Osteocyte (in vitro differentiated cells): Measurements from ENCODE around the gene FAM114A1. TPM values are rescaled to one million over a fixed set of nuclear protein-coding genes. Genes with fewer than 3 reads are reported as not detected.

Experiments
- DNase-seq: peaks from one replicate; pipeline ENCODE4 v3.0.0; 2021; ENCODE audit warnings: mixed read lengths; ENCODE audit not compliant: unreplicated experiment; ENCODE audit errors: extremely low spot score
- H3K27ac Mint-ChIP-seq: one replicate; pipeline ENCODE4 v1.8.0; 2021; ENCODE audit warnings: mild to moderate bottlenecking, mixed read lengths; ENCODE audit not compliant: unreplicated experiment
- H3K27me3 Mint-ChIP-seq: one replicate; pipeline ENCODE4 v1.8.0; 2021; ENCODE audit warnings: mixed read lengths; ENCODE audit not compliant: unreplicated experiment
- H3K36me3 Mint-ChIP-seq: one replicate; pipeline ENCODE4 v1.8.0; 2021; ENCODE audit warnings: mixed read lengths; ENCODE audit not compliant: unreplicated experiment
- H3K4me1 Mint-ChIP-seq: one replicate; pipeline ENCODE4 v1.8.0; 2021; ENCODE audit warnings: mixed read lengths; ENCODE audit not compliant: unreplicated experiment
- H3K4me3 Mint-ChIP-seq: one replicate; pipeline ENCODE4 v1.8.0; 2021; ENCODE audit warnings: mild to moderate bottlenecking, moderate library complexity, mixed read lengths; ENCODE audit not compliant: unreplicated experiment
- H3K9me3 Mint-ChIP-seq: one replicate; pipeline ENCODE4 v1.8.0; 2021; ENCODE audit warnings: mixed read lengths; ENCODE audit not compliant: unreplicated experiment
- CTCF ChIP-seq: fragments of 200-600 bp; sonication (generic); IDR thresholded peaks from 2 replicates; pipeline ENCODE4 v1.5.0; 2021; ENCODE audit warnings: antibody characterized with exemption, mild to moderate bottlenecking, moderate library complexity
- total RNA-seq: library from RNA; stranded (reverse); gene quantifications from 2 replicates; pipeline ENCODE4 v1.2.1, GENCODE V29; 2021

FAM114A1 gene
- total RNA-seq, 1 donor from 2014 or later: 139 TPM

DNA sequence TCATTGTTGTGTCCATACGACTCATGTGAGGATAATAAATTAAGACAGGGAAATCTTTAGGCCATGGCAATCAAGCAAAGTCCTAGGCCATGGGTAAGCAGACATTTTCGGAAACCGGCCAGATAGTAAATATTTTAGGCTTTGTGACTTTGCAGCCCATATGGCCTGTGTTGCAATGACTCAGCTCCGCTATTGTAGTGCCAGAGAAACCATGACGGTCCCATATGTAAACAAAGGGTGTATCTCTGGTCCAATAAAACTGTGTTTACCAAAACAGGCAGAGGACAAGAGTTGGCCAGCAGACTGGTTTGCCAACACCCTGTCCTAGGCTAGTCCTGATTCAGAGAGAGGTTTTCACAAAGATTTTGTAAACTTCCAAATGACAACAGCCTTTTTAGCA lies 5.0 kb downstream of the FAM114A1 start:
- H3K9me3 Mint-ChIP-seq: peaks cover 9% of the 10 kb centered on the region
- no peak for TF ChIP-seq CTCF
- no peaks in the 10 kb centered on the region for H3K27me3 Mint-ChIP-seq
- H3K27ac Mint-ChIP-seq: peak overlapping the region; percentile 65
- H3K4me1 Mint-ChIP-seq: peaks cover 43% of the 10 kb centered on the region
- H3K36me3 Mint-ChIP-seq: peaks cover 31% of the 10 kb centered on the region
- DNase-seq: no peak
- H3K4me3 Mint-ChIP-seq: no peak overlapping the region

- Mint-ChIP-seq H3K27ac (peak overlapping the region; percentile 65), H3K4me3 (no peak overlapping the region), H3K4me1 (peaks cover 40% of the 10 kb centered on the region), H3K9me3 (peaks cover 9% of the 10 kb centered on the region), H3K27me3 (no peaks in the 10 kb centered on the region), H3K36me3 (peaks cover 37% of the 10 kb centered on the region)
- TF ChIP-seq CTCF: peak; percentile 22
- DNase-seq: no peak
Measured at GRCh38 chr4:38873290-38873944, 5.8 kb downstream of the FAM114A1 start.

DNA sequence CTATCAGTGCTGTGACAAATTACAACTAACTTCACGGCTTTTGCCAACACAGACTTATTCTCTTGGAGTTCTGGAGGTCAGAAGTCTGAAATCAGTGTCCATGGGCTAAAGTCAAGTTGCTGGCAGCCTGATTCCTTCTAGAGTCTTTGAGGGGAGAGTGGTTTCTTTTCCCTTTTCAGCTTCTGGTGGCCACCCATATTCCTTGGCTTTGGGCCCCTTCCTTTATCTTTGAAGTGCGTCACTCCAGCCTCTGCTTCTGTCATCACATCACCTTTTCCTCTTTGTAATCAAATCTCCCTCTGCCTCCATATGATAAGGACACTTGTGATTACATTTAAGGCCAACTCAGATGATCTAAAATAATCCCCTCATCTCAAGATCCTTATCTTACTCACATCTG lies 9.0 kb downstream of the FAM114A1 start:
- Mint-ChIP-seq H3K9me3 (peaks cover 9% of the 10 kb centered on the region), H3K36me3 (peaks cover 44% of the 10 kb centered on the region), H3K27ac (no peak overlapping the region), H3K4me3 (no peak overlapping the region), H3K4me1 (peaks cover 15% of the 10 kb centered on the region), H3K27me3 (no peaks in the 10 kb centered on the region)
- no peak for TF ChIP-seq CTCF
- DNase-seq: no peak

- no peak for TF ChIP-seq CTCF
- no peak overlapping the region for H3K4me3 Mint-ChIP-seq
- peaks cover 24% of the 10 kb centered on the region for H3K36me3 Mint-ChIP-seq
- H3K9me3 Mint-ChIP-seq: no peaks in the 10 kb centered on the region
- no peaks in the 10 kb centered on the region for H3K27me3 Mint-ChIP-seq
- H3K27ac Mint-ChIP-seq: peak overlapping the region; percentile 38
- no peak for DNase-seq
- peaks cover 30% of the 10 kb centered on the region for H3K4me1 Mint-ChIP-seq
Measured at GRCh38 chr4:38884254-38884653, 16.6 kb downstream of the FAM114A1 start.

DNA sequence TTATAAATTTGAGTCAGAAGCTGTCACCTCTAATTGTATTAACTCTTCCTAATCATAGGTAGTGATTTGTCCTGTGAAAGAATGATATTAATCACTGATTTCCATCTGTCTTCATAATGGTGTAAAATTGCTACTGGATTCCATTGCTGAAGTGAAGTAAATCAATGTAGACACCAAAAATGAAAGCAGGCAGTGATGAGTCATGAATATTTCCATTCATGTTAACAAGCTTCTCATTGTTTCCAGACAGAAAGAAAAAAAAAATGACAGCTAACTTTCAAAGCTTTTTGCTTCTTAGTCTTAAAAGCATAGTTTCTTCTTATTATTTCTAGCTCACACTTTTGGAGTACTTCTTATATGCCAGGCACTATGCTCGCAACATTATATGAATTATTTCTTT lies 21.5 kb downstream of the FAM114A1 start:
- H3K27ac Mint-ChIP-seq: peak overlapping the region; percentile 89
- TF ChIP-seq CTCF: no peak
- H3K9me3 Mint-ChIP-seq: no peaks in the 10 kb centered on the region
- H3K4me1 Mint-ChIP-seq: peaks cover 56% of the 10 kb centered on the region
- H3K4me3 Mint-ChIP-seq: peak overlapping the region; percentile 57
- peaks cover 30% of the 10 kb centered on the region for H3K36me3 Mint-ChIP-seq
- no peak for DNase-seq
- H3K27me3 Mint-ChIP-seq: no peaks in the 10 kb centered on the region
